H1 (cell line): ENCODE measurements around the gene SEMA4D. TPM values are rescaled to one million over a fixed set of nuclear protein-coding genes. Genes with fewer than 3 reads are reported as not detected.
A peak's percentile ranks its signal among the peaks of the same experiment; 100 is the strongest.

Source experiments
- CTCF ChIA-PET: fragments of 300-600 bp; sonication (Branson Sonifier 250); formaldehyde crosslinking; loops from one replicate; lab custom pipeline; 2021; ENCODE audit not compliant: partially characterized antibody; lab: Charles Lee
- POLR2A ChIA-PET: fragments of 300-600 bp; sonication (Branson Sonifier 250); formaldehyde crosslinking; loops from one replicate; lab custom pipeline; 2021; ENCODE audit warnings: inconsistent platforms; ENCODE audit not compliant: partially characterized antibody; lab: Charles Lee
- DNase-seq, 2 experiments: peaks; one replicate each; pipeline versions ENCODE4 v3.0.0 to v3.0.0-alpha.2; 2010 to 2022; ENCODE audit warnings: low spot score in 2 of 2, low read depth in 1 of 2, mixed read lengths in 1 of 2
- FAIRE-seq: peaks from 2 replicates; lab custom pipeline; 2011; peaks lifted over from hg19 to GRCh38; lab: Jason Lieb, UNC
- H2AFZ ChIP-seq: 2 replicates; pipeline ENCODE4 v1.8.1; 2012; ENCODE audit warnings: low read length, inconsistent platforms
- H2AK5ac ChIP-seq: 2 replicates; pipeline ENCODE4 v1.6.1; 2013; ENCODE audit warnings: low read depth, low read length
- H2BK120ac ChIP-seq: replicated peaks from 2 replicates; pipeline ENCODE3; 2013; ENCODE audit warnings: low read depth, low read length, inconsistent platforms
- H2BK12ac ChIP-seq: 2 replicates; pipeline ENCODE4 v1.6.1; 2013; ENCODE audit warnings: low read depth, low read length
- H2BK15ac ChIP-seq: 2 replicates; pipeline ENCODE4 v1.6.1; 2013; ENCODE audit warnings: low read length
- H2BK20ac ChIP-seq: 2 replicates; pipeline ENCODE4 v1.6.1; 2013; ENCODE audit warnings: low read length
- H2BK5ac ChIP-seq: 2 replicates; pipeline ENCODE4 v1.6.1; 2013; ENCODE audit warnings: low read depth, low read length
- H3K14ac ChIP-seq: 2 replicates; pipeline ENCODE4 v1.6.1; 2013; ENCODE audit warnings: inconsistent platforms; ENCODE audit not compliant: insufficient read length
- H3K18ac ChIP-seq: 2 replicates; pipeline ENCODE4 v1.6.1; 2013; ENCODE audit warnings: low read length; ENCODE audit errors: extremely low read depth
- H3K23ac ChIP-seq: 2 replicates; pipeline ENCODE4 v1.6.1; 2013; ENCODE audit warnings: inconsistent platforms; ENCODE audit not compliant: insufficient read length
- H3K23me2 ChIP-seq: 2 replicates; pipeline ENCODE4 v1.6.1; 2013; ENCODE audit warnings: low read depth, low read length
- H3K27ac ChIP-seq: 2 replicates; pipeline ENCODE4 v1.6.1; 2011; ENCODE audit warnings: low read depth, low read length, inconsistent platforms
- H3K27me3 ChIP-seq, 4 experiments: replicated peaks in 1 of 4; 1 replicate in 1 of 4; 2 replicates in 3 of 4; pipeline versions ENCODE4 v1.6.1 to v1.8.1; 2011 to 2013; ENCODE audit warnings: low read length in 3 of 4, mild to moderate bottlenecking in 3 of 4, inconsistent platforms in 2 of 4, mixed read lengths in 2 of 4, moderate library complexity in 1 of 4; ENCODE audit not compliant: control insufficient read depth in 3 of 4, insufficient read depth in 3 of 4; ENCODE audit errors: extremely low read depth in 1 of 4
- H3K36me3 ChIP-seq, 4 experiments: 2 replicates each; pipeline versions ENCODE4 v1.6.1 to v1.8.1; 2011 to 2013; ENCODE audit warnings: mild to moderate bottlenecking in 4 of 4, low read length in 3 of 4, moderate library complexity in 2 of 4, control low read depth in 1 of 4, inconsistent platforms in 1 of 4; ENCODE audit not compliant: insufficient read depth in 4 of 4, control insufficient read depth in 2 of 4
- H3K4ac ChIP-seq: replicated peaks from 2 replicates; pipeline ENCODE3; 2013; ENCODE audit warnings: low read length, low read depth, mixed read lengths, inconsistent platforms; ENCODE audit not compliant: insufficient read length
- H3K4me1 ChIP-seq, 4 experiments: replicated peaks in 1 of 4; 1 replicate in 1 of 4; 2 replicates in 3 of 4; pipeline versions ENCODE4 v1.6.1 to v1.8.1; 2011 to 2013; ENCODE audit warnings: low read length in 3 of 4, inconsistent platforms in 2 of 4, mixed read lengths in 1 of 4; ENCODE audit not compliant: insufficient read depth in 4 of 4, control insufficient read depth in 3 of 4
- H3K4me2 ChIP-seq, 2 experiments: 2 replicates each; pipeline versions ENCODE4 v1.6.1 to v1.8.1; 2011 to 2013; ENCODE audit warnings: low read depth in 2 of 2, low read length in 2 of 2, control low read depth in 1 of 2, inconsistent platforms in 1 of 2, mild to moderate bottlenecking in 1 of 2; ENCODE audit not compliant: insufficient read depth in 1 of 2
- H3K4me3 ChIP-seq, 4 experiments: fragments of 200-600, 300-600 bp in 1 of 4; sonication (generic), shearing (Covaris generic), sonication (Bioruptor Twin) in 1 of 4; 2 replicates each; pipeline versions ENCODE4 v1.5.1 to v1.8.1; 2011 to 2016; ENCODE audit warnings: low read length in 4 of 4, low read depth in 3 of 4, control low read depth in 2 of 4, inconsistent platforms in 2 of 4, mild to moderate bottlenecking in 2 of 4, mixed read lengths in 1 of 4, moderate library complexity in 1 of 4; ENCODE audit not compliant: insufficient read depth in 2 of 4; ENCODE audit errors: extremely low read depth in 1 of 4
- H3K56ac ChIP-seq: replicated peaks from 2 replicates; pipeline ENCODE3; 2013; ENCODE audit warnings: low read depth, mild to moderate bottlenecking, mixed read lengths, low read length, inconsistent platforms; ENCODE audit not compliant: insufficient read length
- H3K79me1 ChIP-seq: 2 replicates; pipeline ENCODE4 v1.6.1; 2013; ENCODE audit warnings: low read depth, low read length, control low read depth
- H3K79me2 ChIP-seq, 2 experiments: 2 replicates each; pipeline versions ENCODE4 v1.6.1 to v1.8.1; 2012 to 2013; ENCODE audit warnings: low read length in 2 of 2, mild to moderate bottlenecking in 2 of 2, inconsistent platforms in 1 of 2; ENCODE audit not compliant: insufficient read depth in 2 of 2, control insufficient read depth in 1 of 2
- H3K9ac ChIP-seq, 4 experiments: replicated peaks in 1 of 4; 1 replicate in 1 of 4; 2 replicates in 3 of 4; pipeline versions ENCODE4 v1.6.1 to v1.8.1; 2011 to 2013; ENCODE audit warnings: low read depth in 3 of 4, low read length in 3 of 4, control low read depth in 2 of 4, mild to moderate bottlenecking in 2 of 4, moderate library complexity in 2 of 4, inconsistent platforms in 1 of 4; ENCODE audit errors: extremely low read depth in 1 of 4
- H3K9me3 ChIP-seq, 2 experiments: 2 replicates each; pipeline versions ENCODE4 v1.6.1 to v1.8.1; 2012 to 2013; ENCODE audit warnings: mild to moderate bottlenecking in 2 of 2, moderate library complexity in 2 of 2, control low read depth in 1 of 2, inconsistent platforms in 1 of 2, low read depth in 1 of 2, low read length in 1 of 2, mixed read lengths in 1 of 2; ENCODE audit not compliant: insufficient read depth in 2 of 2
- H4K20me1 ChIP-seq, 2 experiments: replicated peaks in 1 of 2; 2 replicates each; pipeline versions ENCODE3 to v1.8.1; 2011 to 2013; ENCODE audit warnings: inconsistent platforms in 2 of 2, low read length in 2 of 2, mild to moderate bottlenecking in 1 of 2; ENCODE audit not compliant: insufficient read depth in 2 of 2, control insufficient read depth in 1 of 2
- H4K5ac ChIP-seq: 2 replicates; pipeline ENCODE4 v1.6.1; 2013; ENCODE audit warnings: low read length, low read depth, mixed read lengths, inconsistent platforms; ENCODE audit not compliant: insufficient read length
- H4K8ac ChIP-seq: 2 replicates; pipeline ENCODE4 v1.8.0; 2013; ENCODE audit warnings: mild to moderate bottlenecking, moderate library complexity, low read length, inconsistent platforms; ENCODE audit not compliant: insufficient read depth; ENCODE audit errors: extremely low read depth
- H4K91ac ChIP-seq: replicated peaks from 2 replicates; pipeline ENCODE3; 2013; ENCODE audit warnings: low read length, mixed read lengths, inconsistent platforms; ENCODE audit not compliant: insufficient read length
- ASH2L ChIP-seq: fragments of 200-600, 300-600 bp; sonication (generic); IDR thresholded peaks from one replicate; pipeline ENCODE4 v1.7.1; 2017; ENCODE audit warnings: low read length
- BACH1 ChIP-seq: IDR thresholded peaks from 2 replicates; pipeline ENCODE4 v1.6.1; 2012; ENCODE audit warnings: low read length, improper control_type of control experiment
- BCL11A ChIP-seq, 2 experiments: IDR thresholded peaks; one replicate each; pipeline ENCODE4 v1.6.1; 2011; ENCODE audit warnings: low read depth in 2 of 2, low read length in 2 of 2, mild to moderate bottlenecking in 2 of 2
- CBX8 ChIP-seq: fragments of 300-800, 300-1000 bp; sonication (generic); IDR thresholded peaks from 2 replicates; pipeline ENCODE4 v1.7.1; 2016; ENCODE audit warnings: low read depth, low read length, borderline replicate concordance
- JUND ChIP-seq: IDR thresholded peaks from 2 replicates; pipeline ENCODE4 v1.6.1; 2011; ENCODE audit warnings: mild to moderate bottlenecking, improper control_type of control experiment, low read length
- NANOG ChIP-seq: IDR thresholded peaks from 2 replicates; pipeline ENCODE4 v1.6.1; 2011; ENCODE audit warnings: low read length, low read depth, mild to moderate bottlenecking, inconsistent platforms; ENCODE audit not compliant: insufficient read depth, poor library complexity, severe bottlenecking
- NRF1 ChIP-seq: IDR thresholded peaks from 2 replicates; pipeline ENCODE4 v1.6.1; 2011; ENCODE audit warnings: mild to moderate bottlenecking, low read depth, low read length, improper control_type of control experiment
- SIRT6 ChIP-seq: IDR thresholded peaks from one replicate; pipeline ENCODE4 v1.7.1; 2012; ENCODE audit warnings: low read length, inconsistent platforms
- YY1 ChIP-seq: IDR thresholded peaks from 2 replicates; pipeline ENCODE4 v1.6.1; 2011; ENCODE audit warnings: low read depth, mild to moderate bottlenecking, low read length
- WGBS, 2 experiments: shearing (Covaris generic) in 1 of 2; methylation state at CpG; one replicate each; pipeline versions ENCODE4 v1.1.6 to v1.1.7; 2013 to 2015; ENCODE audit warnings: low lambda C conversion rate in 2 of 2, mixed read lengths in 2 of 2, inconsistent platforms in 1 of 2, low coverage in 1 of 2, missing lambda C conversion rate in 1 of 2; ENCODE audit not compliant: insufficient replicate concordance in 2 of 2, insufficient coverage in 1 of 2, insufficient read length in 1 of 2; ENCODE audit errors: extremely low coverage in 1 of 2, missing lambda C conversion rate in 1 of 2; 5-methylcytosine and 5-hydroxymethylcytosine counted together
- polyA plus RNA-seq, 7 experiments: library from polyadenylated mRNA; depleted of rRNA in 3 of 7; stranded (reverse) in 5 of 7; unstranded in 2 of 7; fragments of >200 nt in 5 of 7; fragments of 200-250 nt in 2 of 7; gene quantifications; 1 replicate in 5 of 7; 2 replicates in 1 of 7; 4 replicates in 1 of 7; pipeline versions ENCODE4 v1.2.1 to v1.2.3, GENCODE V29; 2011 to 2013; ENCODE audit warnings: missing spikeins in 2 of 7, mixed read lengths in 2 of 7
- total RNA-seq: library from RNA; stranded (reverse); fragmentation: NEBNext Ultra II Directional; extraction: Animal tissue kit (Norgen Biotek cat#: 25700); gene quantifications from 2 replicates; pipeline ENCODE4 v1.2.1, GENCODE V29; 2021
- TF ChIP-seq, protein P1 (sequence below): IDR thresholded peaks from 2 replicates; pipeline ENCODE4 v1.6.1; 2011; ENCODE audit warnings: low read length, improper control_type of control experiment

SEMA4D gene
- total and polyA plus RNA-seq, 2 of the 8 experiments (the other 6 are each of a cell fraction or from before 2014, with no cell fraction given): 21.0 to 70.4 TPM

DNA sequence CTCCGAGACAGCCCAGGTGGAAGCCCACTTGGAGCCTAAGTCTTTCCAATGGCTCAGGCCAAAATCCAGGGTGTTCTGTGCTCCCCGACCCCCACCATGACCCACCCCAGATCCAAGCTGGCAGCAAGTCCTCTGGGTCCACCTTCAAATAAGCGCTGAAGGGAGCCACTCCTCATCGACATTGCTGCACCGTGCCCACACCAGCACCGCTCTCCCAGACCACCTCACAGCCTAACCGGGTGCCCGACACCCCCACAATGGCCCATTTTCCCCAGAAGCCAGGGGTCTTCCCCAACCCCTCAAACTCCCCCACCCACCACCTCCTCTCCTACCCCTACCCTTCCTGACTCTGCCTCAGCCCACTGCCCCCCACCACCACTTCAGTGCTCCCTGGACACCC, 50.5 kb downstream of the SEMA4D start:
- H3K4me3 ChIP-seq: no peak overlapping the region
- 86% methylated on average over 8 of the region's 8 CpGs; no CpG with 5 or more reads in 1 of the 2 experiments for WGBS, 2 experiments
- H3K4me2 ChIP-seq: no peak overlapping the region
- no peak overlapping the region for H4K5ac ChIP-seq
- no peak overlapping the region for H3K14ac ChIP-seq
- H3K9ac ChIP-seq: no peak overlapping the region
- no peak overlapping the region for H4K91ac ChIP-seq
- H2BK5ac ChIP-seq: peak overlapping the region; percentile 48; the same call in 1 of the 2 replicates
- H4K20me1 ChIP-seq: peaks cover 6 to 8% of the 10 kb centered on the region in 2 experiments
- no peak overlapping the region for H2AFZ ChIP-seq
- H3K27me3 ChIP-seq: no peaks in the 10 kb centered on the region
- no peak overlapping the region for H2AK5ac ChIP-seq
- peaks cover 0 to 2% (median 0%) of the 10 kb centered on the region in 4 experiments; a peak in 2 of 8 replicates for H3K36me3 ChIP-seq
- DNase-seq (no peak), FAIRE-seq (no peak)
- no peak overlapping the region for H3K27ac ChIP-seq
- H3K23ac ChIP-seq: no peak overlapping the region
- no peaks in the 10 kb centered on the region for H3K9me3 ChIP-seq
- ChIA-PET POLR2A (interaction anchor here (1.4 kb wide), 1 partner anchor 12 kb away, joined by 4 read pairs; no protein-coding TSS in a partner anchor), CTCF (interaction anchor here (0.9 to 3.1 kb wide), 3 partner anchors 18 to 101 kb away, joined by 3 to 19 read pairs (median 4); no protein-coding TSS in a partner anchor)
- H3K23me2 ChIP-seq: no peaks in the 10 kb centered on the region
- H3K79me1 ChIP-seq: peaks cover 12% of the 10 kb centered on the region; the same call in 1 of the 2 replicates
- H3K18ac ChIP-seq: no peak overlapping the region
- H3K4me1 ChIP-seq: peaks cover 0 to 11% (median 0%) of the 10 kb centered on the region in 4 experiments; a peak in 2 of 7 replicates
- H2BK20ac ChIP-seq: no peak overlapping the region
- H3K79me2 ChIP-seq: peaks cover 0 to 29% of the 10 kb centered on the region in 2 experiments; a peak in 2 of 4 replicates
- no peak overlapping the region for H2BK12ac ChIP-seq
- H2BK15ac ChIP-seq: no peak overlapping the region
- H3K56ac ChIP-seq: no peak overlapping the region
- 0 out of 2 replicates have a peak overlapping the region, but pooled peaks have one; percentile 57 for H4K8ac ChIP-seq
- no peak overlapping the region for H2BK120ac ChIP-seq
- H3K4ac ChIP-seq: no peak overlapping the region
- TF ChIP-seq BCL11A (IDR thresholded peaks at IDR 0.05; ENCODE audit: low read depth in 2 of 2, low read length in 2 of 2): no peak
- TF ChIP-seq, protein P1, sequence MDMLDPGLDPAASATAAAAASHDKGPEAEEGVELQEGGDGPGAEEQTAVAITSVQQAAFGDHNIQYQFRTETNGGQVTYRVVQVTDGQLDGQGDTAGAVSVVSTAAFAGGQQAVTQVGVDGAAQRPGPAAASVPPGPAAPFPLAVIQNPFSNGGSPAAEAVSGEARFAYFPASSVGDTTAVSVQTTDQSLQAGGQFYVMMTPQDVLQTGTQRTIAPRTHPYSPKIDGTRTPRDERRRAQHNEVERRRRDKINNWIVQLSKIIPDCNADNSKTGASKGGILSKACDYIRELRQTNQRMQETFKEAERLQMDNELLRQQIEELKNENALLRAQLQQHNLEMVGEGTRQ: no peak
- no peak for TF ChIP-seq YY1
- TF ChIP-seq NANOG: no peak
- TF ChIP-seq NRF1: no peak
- TF ChIP-seq BACH1: no peak
- no peak for TF ChIP-seq CBX8
- TF ChIP-seq ASH2L: no peak
- no peak for TF ChIP-seq JUND
- TF ChIP-seq SIRT6: no peak
